Measurements from ENCODE around the gene LAD1.

Gene LAD1

GRCh38 chr1:201359873-201360210, 39.3 kb downstream of the LAD1 start:
- no peak for FAIRE-seq

GRCh38 chr1:201359031-201359872, 39.9 kb downstream of the LAD1 start:
- TF ChIP-seq POLR2AphosphoS5 (IDR thresholded peaks at IDR 0.05; ENCODE audit: low read depth, low read length) (no peak), TAF1 (IDR thresholded peaks at IDR 0.05; ENCODE audit: borderline replicate concordance, low read depth, low read length) (no peak), POLR2A (IDR thresholded peaks at IDR 0.05; ENCODE audit: low read depth, low read length) (no peak)
- DNase-seq (ENCODE audit: insufficient read length) = no peak

More at GRCh38 chr1:201359873-201360210, 39.3 kb downstream of the LAD1 start:
- no peak for DNase-seq (ENCODE audit: insufficient read length)
- no peak for TF ChIP-seq POLR2A (IDR thresholded peaks at IDR 0.05; ENCODE audit: low read depth, low read length)
- no peak for TF ChIP-seq POLR2AphosphoS5 (IDR thresholded peaks at IDR 0.05; ENCODE audit: low read depth, low read length)
- TF ChIP-seq TAF1 (IDR thresholded peaks at IDR 0.05; ENCODE audit: borderline replicate concordance, low read depth, low read length) = no peak

GRCh38 chr1:201358596-201358995, 40.5 kb downstream of the LAD1 start:
- TF ChIP-seq POLR2A (IDR thresholded peaks at IDR 0.05; ENCODE audit: low read depth, low read length) = no peak
- TF ChIP-seq POLR2AphosphoS5 (IDR thresholded peaks at IDR 0.05; ENCODE audit: low read depth, low read length) = no peak
- TF ChIP-seq TAF1 (IDR thresholded peaks at IDR 0.05; ENCODE audit: borderline replicate concordance, low read depth, low read length) = no peak
- DNase-seq (ENCODE audit: insufficient read length) = no peak
- no peak for FAIRE-seq

More at GRCh38 chr1:201359031-201359872, 39.9 kb downstream of the LAD1 start:
- FAIRE-seq = no peak

GRCh38 chr1:201357636-201358348, 41.3 kb downstream of the LAD1 start:
- FAIRE-seq (no peak), DNase-seq (ENCODE audit: insufficient read length) (no peak)
- TF ChIP-seq TAF1 (IDR thresholded peaks at IDR 0.05; ENCODE audit: borderline replicate concordance, low read depth, low read length) = no peak
- TF ChIP-seq POLR2AphosphoS5 (IDR thresholded peaks at IDR 0.05; ENCODE audit: low read depth, low read length) = no peak
- no peak for TF ChIP-seq POLR2A (IDR thresholded peaks at IDR 0.05; ENCODE audit: low read depth, low read length)

- DNase-seq (ENCODE audit: insufficient read length) (no peak), FAIRE-seq (no peak)
- no peak for TF ChIP-seq POLR2AphosphoS5 (IDR thresholded peaks at IDR 0.05; ENCODE audit: low read depth, low read length)
- no peak for TF ChIP-seq TAF1 (IDR thresholded peaks at IDR 0.05; ENCODE audit: borderline replicate concordance, low read depth, low read length)
- TF ChIP-seq POLR2A (IDR thresholded peaks at IDR 0.05; ENCODE audit: low read depth, low read length) = no peak
Measured at GRCh38 chr1:201357211-201357610, 41.9 kb downstream of the LAD1 start.

- TF ChIP-seq POLR2A (IDR thresholded peaks at IDR 0.05; ENCODE audit: low read depth, low read length) = no peak
- no peak for TF ChIP-seq POLR2AphosphoS5 (IDR thresholded peaks at IDR 0.05; ENCODE audit: low read depth, low read length)
- TF ChIP-seq TAF1 (IDR thresholded peaks at IDR 0.05; ENCODE audit: borderline replicate concordance, low read depth, low read length) = no peak
- FAIRE-seq = no peak
- no peak for DNase-seq (ENCODE audit: insufficient read length)
Measured at GRCh38 chr1:201356701-201357100, 42.4 kb downstream of the LAD1 start.

GRCh38 chr1:201356236-201356635, 42.9 kb downstream of the LAD1 start:
- DNase-seq (ENCODE audit: insufficient read length) (no peak), FAIRE-seq (no peak)
- no peak for TF ChIP-seq POLR2A (IDR thresholded peaks at IDR 0.05; ENCODE audit: low read depth, low read length)
- TF ChIP-seq POLR2AphosphoS5 (IDR thresholded peaks at IDR 0.05; ENCODE audit: low read depth, low read length) = no peak
- no peak for TF ChIP-seq TAF1 (IDR thresholded peaks at IDR 0.05; ENCODE audit: borderline replicate concordance, low read depth, low read length)

- DNase-seq (ENCODE audit: insufficient read length) (no peak), FAIRE-seq (no peak)
- TF ChIP-seq TAF1 (IDR thresholded peaks at IDR 0.05; ENCODE audit: borderline replicate concordance, low read depth, low read length) = no peak
- no peak for TF ChIP-seq POLR2AphosphoS5 (IDR thresholded peaks at IDR 0.05; ENCODE audit: low read depth, low read length)
- no peak for TF ChIP-seq POLR2A (IDR thresholded peaks at IDR 0.05; ENCODE audit: low read depth, low read length)
Measured at GRCh38 chr1:201355471-201355870, 43.7 kb downstream of the LAD1 start.

- DNase-seq (ENCODE audit: insufficient read length) (no peak), FAIRE-seq (no peak)
- TF ChIP-seq TAF1 (IDR thresholded peaks at IDR 0.05; ENCODE audit: borderline replicate concordance, low read depth, low read length) (no peak), POLR2A (IDR thresholded peaks at IDR 0.05; ENCODE audit: low read depth, low read length) (no peak), POLR2AphosphoS5 (IDR thresholded peaks at IDR 0.05; ENCODE audit: low read depth, low read length) (no peak)
Measured at GRCh38 chr1:201354901-201355295, 44.2 kb downstream of the LAD1 start.

GRCh38 chr1:201354151-201354900, 44.8 kb downstream of the LAD1 start:
- TF ChIP-seq TAF1 (IDR thresholded peaks at IDR 0.05; ENCODE audit: borderline replicate concordance, low read depth, low read length) (no peak), POLR2A (IDR thresholded peaks at IDR 0.05; ENCODE audit: low read depth, low read length) (no peak), POLR2AphosphoS5 (IDR thresholded peaks at IDR 0.05; ENCODE audit: low read depth, low read length) (no peak)
- DNase-seq (ENCODE audit: insufficient read length) (no peak), FAIRE-seq (no peak)
